ENCODE measurements around the gene SULT1C4. TPM values are rescaled to one million over a fixed set of nuclear protein-coding genes. Genes with fewer than 3 reads are reported as not detected.

Gene SULT1C4
- polyA plus RNA-seq, 1 of the 3 experiments (the other 2 are of a cell fraction): 0.18 TPM

GRCh38 chr2:108407864-108408729 is 30.3 kb downstream of the SULT1C4 start:
- WGBS (ENCODE audit: low lambda C conversion rate): 78% methylated on average over 6 of the region's 6 CpGs
- POLR2A ChIA-PET: no interaction called here

More at GRCh38 chr2:108407864-108408729, 30.3 kb downstream of the SULT1C4 start:
- Histone ChIP-seq H3K36me3 (replicated peaks in 1 of 2; ENCODE audit: control insufficient read depth in 1 of 2, insufficient read depth in 2 of 2, low read length in 1 of 2) (no peaks in the 10 kb centered on the region), H3K9ac (no peak overlapping the region), H3F3A (replicated peaks; ENCODE audit: insufficient read depth) (no peaks in the 10 kb centered on the region), H3K9me2 (no peaks in the 10 kb centered on the region), H3K4me3 (ENCODE audit: low read depth in 2 of 2, low read length in 1 of 2) (no peak overlapping the region), H3K9me3 (no peaks in the 10 kb centered on the region), H3K79me2 (ENCODE audit: insufficient read depth) (no peaks in the 10 kb centered on the region), H3K4me1 (ENCODE audit: control insufficient read depth in 1 of 2, insufficient read depth in 2 of 2, low read depth in 1 of 2, low read length in 1 of 2) (no peaks in the 10 kb centered on the region), H3K4me2 (no peak overlapping the region), H4K20me1 (ENCODE audit: insufficient read depth) (no peaks in the 10 kb centered on the region), H3K27ac (ENCODE audit: low read depth in 2 of 2, low read length in 1 of 2) (no peak overlapping the region), H3K27me3 (ENCODE audit: insufficient read depth) (no peaks in the 10 kb centered on the region), H2AFZ (ENCODE audit: low read depth) (no peak overlapping the region)
- TF ChIP-seq YY1 (IDR thresholded peaks at IDR 0.05; ENCODE audit: low read depth) (no peak), TAF1 (IDR thresholded peaks at IDR 0.05; ENCODE audit: borderline replicate concordance, low read depth, low read length) (no peak), USF1 (IDR thresholded peaks at IDR 0.05; ENCODE audit: borderline replicate concordance, low read depth) (no peak), REST (IDR thresholded peaks at IDR 0.05; ENCODE audit: low read depth, low read length) (no peak), GATA2 (CRISPR knock-in tag; IDR thresholded peaks at IDR 0.05) (no peak), EZH2phosphoT487 (IDR thresholded peaks at IDR 0.05; ENCODE audit: borderline replicate concordance, low read depth) (no peak), MAX (IDR thresholded peaks at IDR 0.05; ENCODE audit: low read depth) (no peak), ZBTB33 (IDR thresholded peaks at IDR 0.05; ENCODE audit: borderline replicate concordance, low read depth) (no peak), CTCF (IDR thresholded peaks at IDR 0.05) (no peak), MXI1 (IDR thresholded peaks at IDR 0.05; ENCODE audit: low read depth, low read length) (no peak), USF2 (IDR thresholded peaks at IDR 0.05; ENCODE audit: borderline replicate concordance, low read depth, low read length) (no peak), TEAD4 (IDR thresholded peaks at IDR 0.05; ENCODE audit: borderline replicate concordance, insufficient read depth) (no peak), ELF1 (IDR thresholded peaks at IDR 0.05) (no peak), RFX5 (IDR thresholded peaks at IDR 0.05; ENCODE audit: low read length) (no peak), RCOR1 (IDR thresholded peaks at IDR 0.05; ENCODE audit: low read length) (no peak), RXRA (IDR thresholded peaks at IDR 0.05; ENCODE audit: borderline replicate concordance, low read depth) (no peak), FOSL2 (IDR thresholded peaks at IDR 0.05; ENCODE audit: borderline replicate concordance, low read depth) (no peak), FOXJ3 (CRISPR knock-in tag; IDR thresholded peaks at IDR 0.05) (no peak), FOXM1 (IDR thresholded peaks at IDR 0.05; ENCODE audit: low read depth) (no peak)
- DNase-seq: no peak
- CTCF ChIA-PET: no interaction called here
